ENCODE results near the gene NDC1. TPM values are rescaled to one million over a fixed set of nuclear protein-coding genes. Genes with fewer than 3 reads are reported as not detected.
A peak's percentile ranks its signal among the peaks of the same experiment; 100 is the strongest.

Gene NDC1
- polyA plus RNA-seq, 1 donor (not counting 4 experiments of a cell fraction or from before 2014, with no cell fraction given) = 36.1 TPM

- peak overlapping the region; percentile 93 for H3K9ac ChIP-seq (ENCODE audit: control insufficient read depth, extremely low read depth, insufficient read depth, low read length)
- peak; percentile 26 for FAIRE-seq
Measured at GRCh38 chr1:53838654-53838974, 518 bp upstream of the NDC1 start.

GRCh38 chr1:53837646-53837923, 511 bp downstream of the NDC1 start:
- peak overlapping the region; percentile 91 for H3K27ac ChIP-seq (ENCODE audit: control insufficient read depth, insufficient read depth, low read length)
- no peaks in the 10 kb centered on the region for H3K27me3 ChIP-seq (ENCODE audit: control insufficient read depth, extremely low read depth, insufficient read depth, low read length)
- H3K79me2 ChIP-seq (ENCODE audit: control insufficient read depth, insufficient read depth, low read length) = peaks cover 51% of the 10 kb centered on the region
- no peaks in the 10 kb centered on the region for H3K9me3 ChIP-seq (ENCODE audit: control insufficient read depth, low read depth, low read length)
- dilution Hi-C loops (cut with MboI; ENCODE audit: extremely low pct_ligation_motif_present, low sequenced_read_pairs) = no loop called here
- H3K36me3 ChIP-seq (ENCODE audit: control insufficient read depth in 2 of 2, extremely low read depth in 1 of 2, insufficient read depth in 2 of 2, low read length in 2 of 2) = no peaks in the 10 kb centered on the region
- peak overlapping the region; percentile 51 to 100 (median 96) for H3K4me3 ChIP-seq (ENCODE audit: control insufficient read depth in 2 of 3, extremely low read depth in 1 of 3, insufficient read depth in 2 of 3, low read depth in 1 of 3, low read length in 3 of 3)
- TF ChIP-seq EZH2 (IDR thresholded peaks at IDR 0.05; ENCODE audit: low read length) (no peak), CTCF (optimal IDR thresholded peaks at IDR 0.05 in 1 of 3, IDR thresholded peaks at IDR 0.05 in 1 of 3, conservative IDR thresholded peaks at IDR 0.05 in 1 of 3; ENCODE audit: extremely low read depth in 1 of 3, insufficient read depth in 2 of 3, low read length in 3 of 3) (no peak)
- FAIRE-seq = no peak
- H3K9ac ChIP-seq (ENCODE audit: control insufficient read depth, extremely low read depth, insufficient read depth, low read length) = peak overlapping the region; percentile 93
- no peaks in the 10 kb centered on the region for H3K9me1 ChIP-seq (ENCODE audit: control insufficient read depth, extremely low read depth, insufficient read depth, low read length)
- peak overlapping the region; percentile 79 for H3K4me2 ChIP-seq (ENCODE audit: control insufficient read depth, extremely low read depth, insufficient read depth, low read depth, low read length)
- H4K20me1 ChIP-seq (ENCODE audit: control insufficient read depth, extremely low read depth, insufficient read depth, low read length) = no peaks in the 10 kb centered on the region
- H2AFZ ChIP-seq (ENCODE audit: control insufficient read depth, low read length) = peak overlapping the region; percentile 98
- DNase-seq (ENCODE audit: low read depth, low spot score) = no peak
- peaks cover 10% of the 10 kb centered on the region for H3K4me1 ChIP-seq (ENCODE audit: control insufficient read depth, extremely low read depth, insufficient read depth, low read length)

More at GRCh38 chr1:53838654-53838974, 518 bp upstream of the NDC1 start:
- H2AFZ ChIP-seq (ENCODE audit: control insufficient read depth, low read length) = peak overlapping the region; percentile 78
- H3K36me3 ChIP-seq (ENCODE audit: control insufficient read depth in 2 of 2, extremely low read depth in 1 of 2, insufficient read depth in 2 of 2, low read length in 2 of 2) = no peaks in the 10 kb centered on the region
- peak overlapping the region; percentile 91 for H3K27ac ChIP-seq (ENCODE audit: control insufficient read depth, insufficient read depth, low read length)
- peaks cover 42% of the 10 kb centered on the region for H3K79me2 ChIP-seq (ENCODE audit: control insufficient read depth, insufficient read depth, low read length)
- peak overlapping the region; percentile 86 for H3K4me2 ChIP-seq (ENCODE audit: control insufficient read depth, extremely low read depth, insufficient read depth, low read depth, low read length)
- dilution Hi-C loops (cut with MboI; ENCODE audit: extremely low pct_ligation_motif_present, low sequenced_read_pairs) = no loop called here
- no peaks in the 10 kb centered on the region for H4K20me1 ChIP-seq (ENCODE audit: control insufficient read depth, extremely low read depth, insufficient read depth, low read length)
- no peaks in the 10 kb centered on the region for H3K27me3 ChIP-seq (ENCODE audit: control insufficient read depth, extremely low read depth, insufficient read depth, low read length)
- TF ChIP-seq CTCF (optimal IDR thresholded peaks at IDR 0.05 in 1 of 3, IDR thresholded peaks at IDR 0.05 in 1 of 3, conservative IDR thresholded peaks at IDR 0.05 in 1 of 3; ENCODE audit: extremely low read depth in 1 of 3, insufficient read depth in 2 of 3, low read length in 3 of 3) = no peak
- TF ChIP-seq EZH2 (IDR thresholded peaks at IDR 0.05; ENCODE audit: low read length) = no peak
- H3K9me1 ChIP-seq (ENCODE audit: control insufficient read depth, extremely low read depth, insufficient read depth, low read length) = no peaks in the 10 kb centered on the region
- no peaks in the 10 kb centered on the region for H3K9me3 ChIP-seq (ENCODE audit: control insufficient read depth, low read depth, low read length)
- H3K4me3 ChIP-seq (ENCODE audit: control insufficient read depth in 2 of 3, extremely low read depth in 1 of 3, insufficient read depth in 2 of 3, low read depth in 1 of 3, low read length in 3 of 3) = peak overlapping the region; percentile 51 to 100 (median 96)
- no peak for DNase-seq (ENCODE audit: low read depth, low spot score)
- peaks cover 10% of the 10 kb centered on the region for H3K4me1 ChIP-seq (ENCODE audit: control insufficient read depth, extremely low read depth, insufficient read depth, low read length)
